ENCODE results near the gene SGO1. TPM values are rescaled to one million over a fixed set of nuclear protein-coding genes. Genes with fewer than 3 reads are reported as not detected.

Gene SGO1
- total RNA-seq, 1 experiment from 2014 or later, result 23.5 TPM

DNA sequence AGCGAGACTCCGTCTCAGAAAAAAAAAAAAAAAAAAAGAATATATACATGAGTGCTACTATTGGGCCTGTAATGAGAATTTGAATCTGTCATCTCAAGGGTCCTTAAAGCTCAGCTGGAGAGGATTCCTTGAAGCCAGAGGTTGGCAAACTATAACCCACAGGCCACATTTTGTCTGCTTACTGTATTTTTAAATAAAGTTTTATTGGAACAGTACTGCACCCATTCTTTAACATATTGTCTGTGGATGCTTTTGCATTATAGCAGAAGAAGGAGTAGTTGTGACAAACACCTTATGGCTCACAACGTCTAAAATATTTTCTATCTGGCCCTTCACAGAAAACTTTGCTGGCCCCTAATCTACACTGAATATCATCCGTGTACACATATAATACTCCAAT lies 60.7 kb downstream of the SGO1 start:
- Histone ChIP-seq H4K20me1 (ENCODE audit: insufficient read depth) (no peaks in the 10 kb centered on the region), H3K4me3 (replicated peaks in 1 of 2; ENCODE audit: low read depth in 1 of 2, low read length in 2 of 2) (no peak overlapping the region), H3K79me2 (ENCODE audit: insufficient read depth, low read length) (no peaks in the 10 kb centered on the region), H3K9me2 (ENCODE audit: insufficient read depth) (no peaks in the 10 kb centered on the region), H3K4me2 (ENCODE audit: low read length) (no peak overlapping the region), H2AFZ (ENCODE audit: low read depth, low read length, poor library complexity, severe bottlenecking) (no peak overlapping the region), H3K27ac (ENCODE audit: low read depth, low read length) (no peak overlapping the region), H3K4me1 (ENCODE audit: control insufficient read depth in 1 of 2, insufficient read depth in 2 of 2, low read length in 2 of 2) (no peaks in the 10 kb centered on the region), H3K9me3 (ENCODE audit: control insufficient read depth in 1 of 2, insufficient read depth in 1 of 2, low read depth in 1 of 2, low read length in 2 of 2) (no peaks in the 10 kb centered on the region), H3K9ac (ENCODE audit: low read length) (no peak overlapping the region), H3K36me3 (ENCODE audit: control insufficient read depth in 1 of 2, insufficient read depth in 2 of 2, low read length in 2 of 2) (no peaks in the 10 kb centered on the region), H3K27me3 (ENCODE audit: insufficient read depth, low read length) (no peaks in the 10 kb centered on the region)
- intact Hi-C loops (cut with micrococcal nuclease), result no loop called here
- POLR2A ChIA-PET, result no interaction called here
- RAD21 ChIA-PET (ENCODE audit: low non-redundant PET in 1 of 2, low total read pairs in 2 of 2, uncharacterized antibody in 2 of 2, unreplicated experiment in 2 of 2), result no interaction called here
- DNase-seq (ENCODE audit: low read depth, low spot score) (no peak), ATAC-seq (no peak)
- CTCF ChIA-PET, result no interaction called here
- no peak for TF ChIP-seq SIN3A (IDR thresholded peaks at IDR 0.05; ENCODE audit: low read depth)
- TF ChIP-seq EGR1 (IDR thresholded peaks at IDR 0.05; ENCODE audit: low read depth), result no peak
- no peak for TF ChIP-seq POLR2A (IDR thresholded peaks at IDR 0.05; ENCODE audit: borderline replicate concordance, extremely low read depth, insufficient read depth, insufficient read length)
- no peak for TF ChIP-seq TCF7L2 (IDR thresholded peaks at IDR 0.05; ENCODE audit: borderline replicate concordance, extremely low read depth, insufficient read depth, insufficient read length)
- TF ChIP-seq, protein P1, sequence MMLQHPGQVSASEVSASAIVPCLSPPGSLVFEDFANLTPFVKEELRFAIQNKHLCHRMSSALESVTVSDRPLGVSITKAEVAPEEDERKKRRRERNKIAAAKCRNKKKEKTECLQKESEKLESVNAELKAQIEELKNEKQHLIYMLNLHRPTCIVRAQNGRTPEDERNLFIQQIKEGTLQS (IDR thresholded peaks at IDR 0.05), result no peak
- no peak for TF ChIP-seq SP1 (IDR thresholded peaks at IDR 0.05; ENCODE audit: low read depth)
- no peak for TF ChIP-seq EZH2phosphoT487 (IDR thresholded peaks at IDR 0.05; ENCODE audit: borderline replicate concordance)
- TF ChIP-seq, protein P2, sequence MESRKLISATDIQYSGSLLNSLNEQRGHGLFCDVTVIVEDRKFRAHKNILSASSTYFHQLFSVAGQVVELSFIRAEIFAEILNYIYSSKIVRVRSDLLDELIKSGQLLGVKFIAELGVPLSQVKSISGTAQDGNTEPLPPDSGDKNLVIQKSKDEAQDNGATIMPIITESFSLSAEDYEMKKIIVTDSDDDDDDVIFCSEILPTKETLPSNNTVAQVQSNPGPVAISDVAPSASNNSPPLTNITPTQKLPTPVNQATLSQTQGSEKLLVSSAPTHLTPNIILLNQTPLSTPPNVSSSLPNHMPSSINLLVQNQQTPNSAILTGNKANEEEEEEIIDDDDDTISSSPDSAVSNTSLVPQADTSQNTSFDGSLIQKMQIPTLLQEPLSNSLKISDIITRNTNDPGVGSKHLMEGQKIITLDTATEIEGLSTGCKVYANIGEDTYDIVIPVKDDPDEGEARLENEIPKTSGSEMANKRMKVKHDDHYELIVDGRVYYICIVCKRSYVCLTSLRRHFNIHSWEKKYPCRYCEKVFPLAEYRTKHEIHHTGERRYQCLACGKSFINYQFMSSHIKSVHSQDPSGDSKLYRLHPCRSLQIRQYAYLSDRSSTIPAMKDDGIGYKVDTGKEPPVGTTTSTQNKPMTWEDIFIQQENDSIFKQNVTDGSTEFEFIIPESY (IDR thresholded peaks at IDR 0.05; ENCODE audit: extremely low read depth, insufficient replicate concordance, low read length), result no peak
- TF ChIP-seq YY1 (IDR thresholded peaks at IDR 0.05; ENCODE audit: extremely low read depth, insufficient replicate concordance, low read depth, low read length), result no peak
- no peak for TF ChIP-seq FOSL1 (IDR thresholded peaks at IDR 0.05; ENCODE audit: low read depth)
- no TSS peak for BruUV-seq (replicated peaks)

Data from HCT116 (cell line).